HG02938 (cell line): ENCODE measurements around the gene RASSF4.

Source experiments
- ATAC-seq: cut with Tn5 transposase; IDR thresholded peaks from one replicate; pipeline ENCODE4 v1.9.1; 2021; ENCODE audit warnings: mild to moderate bottlenecking, moderate library complexity; ENCODE audit not compliant: unreplicated experiment

RASSF4 gene

GRCh38 chr10:44985175-44985681 lies 25.6 kb downstream of the RASSF4 start:
- ATAC-seq, result no peak

GRCh38 chr10:44986179-44986578 lies 26.6 kb downstream of the RASSF4 start:
- ATAC-seq, result no peak

DNA sequence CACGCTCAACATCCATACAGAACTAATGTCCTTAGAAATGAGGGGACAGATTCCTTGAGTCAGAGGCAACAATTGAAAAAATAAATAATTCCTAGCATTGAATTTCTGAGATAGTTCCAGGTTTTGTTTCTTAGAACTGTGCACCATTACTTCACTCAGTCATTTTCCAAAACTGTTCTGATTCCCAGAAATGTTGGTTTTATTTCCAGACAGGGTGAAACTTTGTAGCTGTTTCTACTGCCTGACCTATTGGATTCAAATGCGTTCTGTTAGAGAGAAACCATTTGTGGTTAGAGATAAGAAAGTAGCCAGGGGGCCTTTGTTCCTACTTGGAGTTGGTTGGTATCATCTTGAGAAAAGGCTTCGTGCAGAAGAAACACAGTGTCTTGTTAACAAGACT lies 27.1 kb downstream of the RASSF4 start:
- no peak for ATAC-seq

- no peak for ATAC-seq
These were observed 29.5 kb downstream of the RASSF4 start for GRCh38 chr10:44988957-44989585.

DNA sequence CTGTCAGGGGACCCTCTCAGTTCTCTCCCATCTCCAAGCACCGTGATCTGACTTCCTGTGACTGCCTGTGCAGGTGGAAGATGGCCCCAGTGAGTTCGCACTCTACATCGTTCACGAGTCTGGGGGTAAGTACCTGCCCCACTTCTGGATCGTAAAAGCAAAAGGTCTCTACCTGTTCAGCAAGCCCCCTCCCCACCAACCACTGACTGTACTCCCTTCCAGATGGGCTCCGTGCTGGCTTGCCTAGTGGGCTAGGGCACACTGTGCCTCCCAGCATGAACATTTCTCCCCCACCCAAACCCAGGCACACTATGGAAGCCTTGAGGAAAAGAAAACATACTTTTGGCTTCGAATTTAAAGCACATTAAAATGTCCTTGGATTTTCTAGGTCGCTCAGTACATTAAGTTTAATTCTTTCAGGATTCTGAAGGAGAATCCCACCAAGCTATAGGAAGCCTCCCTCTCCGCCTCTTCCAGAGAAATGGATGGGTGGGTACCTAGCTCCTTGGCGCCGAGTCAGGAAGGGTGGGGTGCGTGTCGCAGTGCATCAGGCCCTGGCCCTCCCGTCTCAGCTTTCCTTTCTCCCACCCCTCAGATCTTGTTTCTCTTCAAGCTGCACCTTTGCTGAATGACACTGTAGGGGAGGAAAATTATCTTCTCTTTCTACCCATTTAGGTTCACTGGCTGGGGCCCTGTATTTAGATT lies 30.1 kb downstream of the RASSF4 start:
- no peak for ATAC-seq

GRCh38 chr10:44990302-44990655 lies 30.7 kb downstream of the RASSF4 start:
- no peak for ATAC-seq

GRCh38 chr10:44990965-44991364 lies 31.4 kb downstream of the RASSF4 start:
- ATAC-seq, result no peak

- ATAC-seq, result no peak
These were observed 32.0 kb downstream of the RASSF4 start for GRCh38 chr10:44991571-44991970.

- ATAC-seq, result no peak
These were observed 32.6 kb downstream of the RASSF4 start for GRCh38 chr10:44992070-44992731.

- ATAC-seq, result no peak
These were observed 33.2 kb downstream of the RASSF4 start for GRCh38 chr10:44992732-44993225.

- ATAC-seq, result no peak
These were observed 33.8 kb downstream of the RASSF4 start for GRCh38 chr10:44993226-44993921.

DNA sequence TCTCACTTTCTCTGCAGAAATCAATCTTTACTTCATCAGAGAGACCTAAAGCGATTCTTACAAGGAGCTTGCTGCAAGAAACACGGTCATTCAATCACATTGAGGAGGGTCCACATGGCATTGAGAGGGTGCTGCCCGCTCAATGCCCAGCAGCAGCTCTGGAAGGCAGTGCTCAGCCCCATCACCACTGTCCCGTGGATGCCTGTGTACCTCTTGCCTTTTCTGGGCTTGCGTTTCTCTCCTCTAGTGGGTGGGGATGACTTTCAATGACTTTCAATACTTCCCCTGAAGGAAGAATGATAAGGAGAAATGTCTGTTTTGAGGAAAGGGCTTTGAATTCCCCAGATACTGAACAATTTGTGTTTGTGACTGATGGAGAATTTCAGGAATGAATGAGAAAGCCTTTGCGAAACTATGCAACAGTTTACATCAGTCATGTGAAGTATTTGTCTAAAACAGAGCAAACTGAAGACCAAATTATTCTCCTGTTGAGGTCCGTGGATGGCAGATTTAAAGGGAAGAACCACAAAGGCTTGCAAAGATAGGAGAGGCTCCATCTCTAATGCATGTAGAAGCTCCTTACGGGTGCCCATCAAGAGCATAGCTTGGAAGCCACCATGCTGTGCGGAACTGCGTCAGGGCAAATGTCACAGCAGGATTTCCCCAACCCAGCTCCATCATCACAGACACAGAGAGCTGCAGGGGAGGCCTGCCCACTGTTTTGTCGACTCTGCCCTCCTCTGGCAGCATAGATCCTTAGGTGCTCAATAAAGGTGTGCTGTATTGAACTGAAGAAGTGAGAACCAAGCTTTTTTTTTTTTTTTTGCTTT lies 34.5 kb downstream of the RASSF4 start:
- no peak for ATAC-seq

- no peak for ATAC-seq
These were observed 35.3 kb downstream of the RASSF4 start for GRCh38 chr10:44994752-44995530.

DNA sequence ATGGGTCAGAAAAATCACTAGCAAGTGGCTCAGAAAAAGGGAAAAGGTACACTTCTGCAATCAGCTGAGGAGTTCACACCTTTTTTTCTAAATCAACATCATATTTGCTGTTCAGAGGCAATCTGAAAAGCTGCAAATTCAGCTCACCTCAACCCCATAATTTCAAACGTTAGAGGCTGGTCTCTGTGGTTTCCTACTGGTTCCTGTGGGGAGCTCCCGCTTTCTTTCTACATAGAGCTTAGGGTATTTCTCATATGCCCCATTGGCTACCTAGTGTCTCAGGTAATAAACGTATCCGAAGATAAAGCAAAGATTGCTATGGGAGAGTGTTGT lies 35.9 kb downstream of the RASSF4 start:
- no peak for ATAC-seq

DNA sequence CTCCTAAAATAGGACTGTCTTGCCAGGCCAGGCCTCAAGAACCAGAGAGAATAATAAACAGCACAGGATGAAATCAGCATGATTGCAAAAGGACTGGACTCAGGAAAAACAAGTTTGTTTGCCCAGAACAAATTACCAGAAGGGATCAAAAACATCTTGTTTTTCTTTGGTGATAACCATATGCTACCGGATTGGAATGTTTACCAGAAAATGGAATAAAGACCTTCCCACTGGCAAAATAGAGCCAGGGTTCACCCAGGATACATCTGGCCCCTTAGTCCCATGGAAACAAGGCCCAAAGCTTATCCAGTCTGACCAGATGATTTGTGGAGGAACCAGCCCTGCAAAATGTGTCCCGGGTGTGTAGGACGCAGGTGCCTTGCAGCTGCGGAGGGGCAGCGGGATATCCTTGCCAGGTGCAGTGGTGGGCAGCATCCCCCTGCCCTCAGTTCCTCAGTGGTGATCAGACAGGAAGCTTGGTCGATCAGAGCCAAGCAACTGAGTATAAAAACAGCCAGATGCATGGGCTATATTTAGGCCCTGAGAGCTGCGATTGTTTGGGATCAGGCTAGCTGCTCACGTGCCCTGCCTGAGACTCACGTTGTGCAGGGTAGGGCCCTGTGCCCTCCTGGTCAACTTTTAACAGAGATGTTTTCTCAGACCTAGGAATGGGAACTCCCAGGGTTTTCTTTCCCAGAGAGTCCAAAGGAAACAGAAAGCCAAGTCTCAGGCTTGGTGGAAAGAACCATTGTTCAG lies 36.5 kb downstream of the RASSF4 start:
- no peak for ATAC-seq

DNA sequence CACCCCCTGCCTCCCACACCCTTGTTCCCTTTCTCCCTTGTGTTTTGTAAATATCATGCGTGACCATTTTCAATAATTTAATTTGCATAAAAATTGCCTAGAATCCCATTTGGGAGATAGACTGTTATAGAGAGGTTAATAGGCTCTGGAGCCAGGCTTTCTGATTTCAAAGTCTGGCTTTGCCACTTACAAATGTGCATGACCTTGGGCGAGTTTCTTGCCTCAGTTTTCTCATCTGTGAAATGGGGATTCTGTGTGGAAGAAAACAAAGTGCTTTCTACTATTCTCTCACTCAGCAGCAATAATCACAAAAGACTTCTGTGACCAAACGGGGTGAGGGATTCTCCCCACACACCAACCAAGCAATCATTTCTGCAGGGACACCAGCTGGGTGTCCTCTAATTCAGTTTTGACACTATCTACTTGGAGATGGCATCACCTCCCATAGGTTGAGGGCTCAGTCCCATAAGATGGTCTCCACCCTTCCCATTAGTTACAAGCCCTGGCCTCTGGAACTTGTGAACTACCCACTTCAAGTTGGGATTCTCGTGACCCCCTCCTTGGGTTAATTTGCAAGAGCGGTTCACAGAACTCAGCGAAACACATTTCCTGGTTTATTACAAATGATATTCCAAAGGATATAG lies 37.6 kb downstream of the RASSF4 start:
- no peak for ATAC-seq

GRCh38 chr10:44998146-44998631 lies 38.6 kb downstream of the RASSF4 start:
- no peak for ATAC-seq

DNA sequence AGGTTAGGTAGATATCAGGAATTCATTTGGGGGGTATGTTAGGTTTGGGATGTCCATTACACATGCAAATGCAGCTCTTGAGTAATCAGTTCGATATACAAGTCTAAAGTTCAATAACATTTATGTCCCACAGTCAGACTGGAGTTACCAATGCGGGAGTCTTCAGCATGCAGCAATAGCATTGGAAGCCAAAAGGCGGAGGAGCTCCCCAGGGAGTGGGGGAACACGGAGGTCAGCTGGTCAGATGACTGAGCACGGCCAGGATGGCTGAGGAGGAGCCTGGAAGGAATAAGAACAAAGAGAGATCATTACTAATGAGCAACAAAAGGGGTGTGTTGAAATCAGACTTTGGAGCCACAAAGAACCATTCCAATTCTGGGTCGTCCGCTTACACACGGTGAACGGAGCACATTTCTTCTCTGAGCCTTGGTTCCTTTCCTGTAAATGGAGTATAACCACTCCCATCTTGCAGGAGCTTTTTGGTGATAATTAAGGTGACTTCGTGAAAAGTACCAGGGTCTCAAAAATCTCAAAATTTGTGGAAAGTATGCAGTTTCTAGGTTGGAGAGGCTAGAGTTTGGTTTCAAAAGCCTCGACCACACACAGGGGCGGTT lies 40.6 kb downstream of the RASSF4 start:
- ATAC-seq, result peak; percentile 3
